ENCODE data around the gene TH.

DNA sequence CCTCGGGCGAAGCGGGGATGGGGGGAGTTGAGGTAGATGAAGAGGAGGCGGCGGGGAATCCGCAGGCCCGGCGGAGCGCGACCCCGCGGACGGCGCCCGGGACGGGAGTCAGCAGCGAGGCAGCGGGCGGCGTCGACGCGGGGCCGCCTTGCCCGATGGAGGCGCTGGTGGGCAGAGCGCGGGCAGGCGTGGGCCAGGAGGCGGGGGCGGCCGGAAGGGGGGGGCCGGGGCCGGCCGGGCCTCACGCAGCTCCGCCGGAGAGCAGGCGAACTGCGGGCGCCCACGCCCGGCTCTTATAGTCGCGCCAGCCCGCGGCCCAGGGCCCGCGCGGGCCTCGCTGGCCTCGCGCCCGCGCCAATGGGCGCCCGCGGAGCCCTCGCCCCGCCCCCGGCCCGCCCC is 32.5 kb downstream of the TH start, which contains the start of gene IGF2:
- TF ChIP-seq JUND (IDR thresholded peaks at IDR 0.05) (no peak), TAF1 (IDR thresholded peaks at IDR 0.05; ENCODE audit: borderline replicate concordance, low read depth, low read length) (no peak), SIN3A (IDR thresholded peaks at IDR 0.05; ENCODE audit: borderline replicate concordance, low read depth, low read length) (no peak), MXI1 (IDR thresholded peaks at IDR 0.05; ENCODE audit: low read depth, low read length) (no peak), NFIC (IDR thresholded peaks at IDR 0.05; ENCODE audit: borderline replicate concordance) (no peak), POLR2AphosphoS5 (IDR thresholded peaks at IDR 0.05; ENCODE audit: low read depth, low read length) (no peak), RFX5 (IDR thresholded peaks at IDR 0.05; ENCODE audit: low read length) (no peak), YY1 (IDR thresholded peaks at IDR 0.05; ENCODE audit: low read depth) (no peak), RCOR1 (IDR thresholded peaks at IDR 0.05; ENCODE audit: low read length) (no peak), SMC3 (IDR thresholded peaks at IDR 0.05; ENCODE audit: low read depth, low read length) (no peak), FOSL2 (IDR thresholded peaks at IDR 0.05; ENCODE audit: borderline replicate concordance, low read depth) (no peak)
- TF ChIP-seq, protein P1, sequence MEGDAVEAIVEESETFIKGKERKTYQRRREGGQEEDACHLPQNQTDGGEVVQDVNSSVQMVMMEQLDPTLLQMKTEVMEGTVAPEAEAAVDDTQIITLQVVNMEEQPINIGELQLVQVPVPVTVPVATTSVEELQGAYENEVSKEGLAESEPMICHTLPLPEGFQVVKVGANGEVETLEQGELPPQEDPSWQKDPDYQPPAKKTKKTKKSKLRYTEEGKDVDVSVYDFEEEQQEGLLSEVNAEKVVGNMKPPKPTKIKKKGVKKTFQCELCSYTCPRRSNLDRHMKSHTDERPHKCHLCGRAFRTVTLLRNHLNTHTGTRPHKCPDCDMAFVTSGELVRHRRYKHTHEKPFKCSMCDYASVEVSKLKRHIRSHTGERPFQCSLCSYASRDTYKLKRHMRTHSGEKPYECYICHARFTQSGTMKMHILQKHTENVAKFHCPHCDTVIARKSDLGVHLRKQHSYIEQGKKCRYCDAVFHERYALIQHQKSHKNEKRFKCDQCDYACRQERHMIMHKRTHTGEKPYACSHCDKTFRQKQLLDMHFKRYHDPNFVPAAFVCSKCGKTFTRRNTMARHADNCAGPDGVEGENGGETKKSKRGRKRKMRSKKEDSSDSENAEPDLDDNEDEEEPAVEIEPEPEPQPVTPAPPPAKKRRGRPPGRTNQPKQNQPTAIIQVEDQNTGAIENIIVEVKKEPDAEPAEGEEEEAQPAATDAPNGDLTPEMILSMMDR (IDR thresholded peaks at IDR 0.05) = no peak
